HG02610 (cell line): Measurements from ENCODE around the gene ACKR4.
"Not testable (repeated sequence)": the region's sequence is repeated elsewhere in the genome, so short reads cannot be mapped to it uniquely, and the experiment has no call there.

Source experiments
- ATAC-seq: cut with Tn5 transposase; IDR thresholded peaks from one replicate; pipeline ENCODE4 v1.9.1; 2021; ENCODE audit warnings: mild to moderate bottlenecking, moderate library complexity; ENCODE audit not compliant: unreplicated experiment

Gene ACKR4

GRCh38 chr3:132593947-132594323 lies 3.1 kb upstream of the ACKR4 start:
- ATAC-seq, result no peak

GRCh38 chr3:132594498-132594897 lies 2.6 kb upstream of the ACKR4 start:
- no peak for ATAC-seq

- no peak for ATAC-seq
Observed at GRCh38 chr3:132595014-132595413, 2.1 kb upstream of the ACKR4 start.

- ATAC-seq, result no peak
Observed at GRCh38 chr3:132596326-132596725, 744 bp upstream of the ACKR4 start.

GRCh38 chr3:132597660-132598059 lies 590 bp downstream of the ACKR4 start:
- no peak for ATAC-seq

- ATAC-seq, result no peak
Observed at GRCh38 chr3:132598181-132598580, 1.1 kb downstream of the ACKR4 start.

GRCh38 chr3:132600614-132601013 lies 3.5 kb downstream of the ACKR4 start:
- ATAC-seq, result not testable (repeated sequence)

GRCh38 chr3:132605374-132605792 lies 8.3 kb downstream of the ACKR4 start:
- no peak for ATAC-seq

GRCh38 chr3:132606085-132606484 lies 9.0 kb downstream of the ACKR4 start:
- no peak for ATAC-seq

- ATAC-seq, result not testable (repeated sequence)
Observed at GRCh38 chr3:132606620-132607019, 9.6 kb downstream of the ACKR4 start.

GRCh38 chr3:132615301-132615700 lies 18.2 kb downstream of the ACKR4 start:
- not testable (repeated sequence) for ATAC-seq

- no peak for ATAC-seq
Observed at GRCh38 chr3:132615881-132616280, 18.8 kb downstream of the ACKR4 start.

- no peak for ATAC-seq
Observed at GRCh38 chr3:132616780-132617179, 19.7 kb downstream of the ACKR4 start.

- no peak for ATAC-seq
Observed at GRCh38 chr3:132622148-132622547, 25.1 kb downstream of the ACKR4 start.

- ATAC-seq, result no peak
Observed at GRCh38 chr3:132622761-132623160, 25.7 kb downstream of the ACKR4 start.

GRCh38 chr3:132623646-132624045 lies 26.6 kb downstream of the ACKR4 start:
- no peak for ATAC-seq

GRCh38 chr3:132624790-132625189 lies 27.7 kb downstream of the ACKR4 start:
- ATAC-seq, result no peak

- ATAC-seq, result peak; percentile 85
Observed at GRCh38 chr3:132625613-132626012, 28.5 kb downstream of the ACKR4 start.

GRCh38 chr3:132626955-132627354 lies 29.9 kb downstream of the ACKR4 start:
- no peak for ATAC-seq

GRCh38 chr3:132628157-132628556 lies 31.1 kb downstream of the ACKR4 start:
- ATAC-seq, result no peak

- ATAC-seq, result no peak
Observed at GRCh38 chr3:132629928-132630327, 32.9 kb downstream of the ACKR4 start.

- ATAC-seq, result no peak
Observed at GRCh38 chr3:132630612-132631011, 33.5 kb downstream of the ACKR4 start.

- no peak for ATAC-seq
Observed at GRCh38 chr3:132635052-132635451, 38.0 kb downstream of the ACKR4 start.

- ATAC-seq, result no peak
Observed at GRCh38 chr3:132637590-132637989, 40.5 kb downstream of the ACKR4 start.
